HG03442 (cell line): ENCODE results near the gene TXNDC15.

ENCODE experiments used
- ATAC-seq: cut with Tn5 transposase; IDR thresholded peaks from one replicate; pipeline ENCODE4 v1.9.1; 2021; ENCODE audit warnings: mild to moderate bottlenecking, moderate library complexity; ENCODE audit not compliant: unreplicated experiment

The TXNDC15 gene

DNA sequence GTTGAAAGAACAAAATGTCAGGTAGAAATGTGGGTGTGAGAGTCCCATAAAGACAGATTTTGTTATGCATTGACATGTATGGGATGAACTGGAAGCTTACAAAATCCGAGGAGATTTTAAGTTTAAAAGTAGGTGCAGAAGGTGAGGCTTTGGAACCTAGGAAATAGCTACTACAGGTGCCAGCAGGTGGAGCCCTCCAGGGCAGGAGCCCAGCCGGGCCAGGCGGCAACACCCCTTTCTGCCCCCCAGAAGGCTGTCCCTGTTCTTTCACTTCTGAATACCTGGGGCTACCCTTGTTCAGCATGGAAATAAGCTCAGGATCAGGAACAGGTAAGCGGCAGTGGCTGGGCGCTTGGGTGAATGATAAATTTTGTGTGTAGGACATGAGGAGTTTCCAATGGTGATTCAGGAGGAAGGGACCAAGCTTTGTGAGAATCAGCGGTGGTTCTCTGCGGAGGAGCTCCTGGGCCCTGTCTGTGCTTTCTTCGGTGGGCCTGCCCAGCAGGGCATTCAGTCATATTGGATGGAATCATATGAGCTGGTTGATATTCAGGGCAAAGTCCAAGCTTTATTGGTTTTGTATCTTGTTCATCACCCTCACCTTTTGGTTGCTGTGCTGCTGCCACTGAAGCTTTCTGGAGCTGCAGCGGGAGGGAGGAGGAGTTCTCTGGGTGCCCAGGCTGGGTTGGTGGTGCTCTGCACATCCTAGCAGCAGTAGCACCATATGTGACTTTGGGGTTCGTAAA is 43.1 kb downstream of the TXNDC15 start:
- ATAC-seq = no peak

GRCh38 chr5:134918861-134919260 is 44.7 kb downstream of the TXNDC15 start:
- no peak for ATAC-seq

GRCh38 chr5:134920848-134921575 is 46.8 kb downstream of the TXNDC15 start:
- ATAC-seq = no peak

- ATAC-seq = no peak
These were observed 58.3 kb downstream of the TXNDC15 start for GRCh38 chr5:134932508-134932907.

DNA sequence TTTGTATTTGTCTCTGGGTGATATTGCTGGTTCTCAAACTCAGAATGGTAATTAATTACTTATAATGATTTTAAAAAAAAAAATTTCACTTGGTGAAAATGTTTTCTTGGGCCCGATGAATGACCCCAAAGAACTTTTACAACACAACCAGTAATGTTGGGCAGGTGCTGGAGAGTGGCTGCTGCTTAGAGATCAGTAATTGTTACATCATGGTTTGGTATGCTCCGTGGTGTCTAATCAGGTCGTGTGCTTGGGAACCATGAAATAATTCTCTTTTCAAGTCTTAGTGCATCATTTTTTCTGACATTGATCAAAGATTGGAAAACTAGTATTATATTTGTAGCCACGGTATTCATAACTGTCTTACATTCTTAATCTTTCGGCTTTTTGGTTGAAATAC is 60.0 kb downstream of the TXNDC15 start:
- ATAC-seq = no peak

GRCh38 chr5:134935711-134936602 is 61.8 kb downstream of the TXNDC15 start:
- no peak for ATAC-seq

DNA sequence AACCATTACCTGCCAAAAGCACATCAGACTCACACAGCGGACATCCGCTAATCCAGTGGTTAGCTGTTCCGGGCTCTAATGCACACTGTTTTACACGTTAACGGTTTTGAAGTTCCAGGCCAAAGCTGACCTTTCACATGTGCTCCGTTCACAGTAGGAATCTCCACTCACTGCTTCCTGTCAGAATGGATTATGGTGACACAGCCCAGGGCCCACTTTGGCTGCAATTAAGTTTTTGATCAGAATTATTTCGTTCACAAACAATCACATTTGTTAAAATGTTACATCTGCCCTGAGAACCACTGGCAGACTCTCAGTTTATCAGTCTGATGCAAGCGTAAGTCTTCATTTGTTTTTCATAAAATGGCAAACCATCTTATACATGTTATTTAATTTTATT is 63.4 kb downstream of the TXNDC15 start:
- ATAC-seq = no peak

- no peak for ATAC-seq
These were observed 63.9 kb downstream of the TXNDC15 start for GRCh38 chr5:134938030-134938429.

DNA sequence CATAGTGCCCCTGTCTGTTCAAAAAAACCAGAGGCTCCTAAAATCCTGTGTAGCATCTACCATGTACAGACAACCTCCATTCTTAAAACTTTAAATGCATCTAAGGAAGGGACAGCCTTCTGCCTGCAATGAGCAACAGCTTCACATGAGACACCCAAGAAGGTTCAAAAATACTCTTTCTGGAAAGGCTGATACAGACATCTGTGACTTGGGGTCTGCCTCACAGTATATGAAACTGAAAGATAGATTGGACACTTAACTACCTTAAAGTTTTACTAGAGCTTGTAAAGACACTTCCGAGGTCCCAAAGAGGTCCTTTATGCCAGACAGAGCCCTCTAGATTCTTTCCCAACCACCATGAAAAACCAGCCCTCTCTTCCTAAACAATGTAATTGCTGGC is 65.3 kb downstream of the TXNDC15 start:
- ATAC-seq = no peak

GRCh38 chr5:134943547-134943946 is 69.4 kb downstream of the TXNDC15 start:
- no peak for ATAC-seq

DNA sequence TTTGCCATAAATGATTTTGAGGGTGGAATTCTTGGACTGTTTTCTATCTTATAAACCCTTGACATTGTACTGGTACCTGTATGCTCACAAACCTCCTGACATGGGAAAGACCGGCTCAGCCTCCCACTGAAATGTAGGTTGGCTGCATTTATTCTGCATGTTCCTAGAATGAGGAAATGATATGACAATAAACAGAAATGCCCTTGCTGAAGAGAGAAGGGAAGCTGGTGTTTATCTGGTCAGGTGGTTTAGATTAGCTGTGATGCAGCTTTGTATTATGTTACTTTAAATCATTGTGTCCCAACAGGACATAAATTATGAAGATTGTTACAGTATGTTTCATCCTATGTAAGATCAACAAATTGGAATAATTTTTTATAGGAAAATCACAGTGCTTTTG is 70.5 kb downstream of the TXNDC15 start:
- ATAC-seq = no peak

- ATAC-seq = no peak
These were observed 70.9 kb downstream of the TXNDC15 start for GRCh38 chr5:134945041-134945440.

GRCh38 chr5:134948911-134949310 is 74.7 kb downstream of the TXNDC15 start:
- no peak for ATAC-seq

DNA sequence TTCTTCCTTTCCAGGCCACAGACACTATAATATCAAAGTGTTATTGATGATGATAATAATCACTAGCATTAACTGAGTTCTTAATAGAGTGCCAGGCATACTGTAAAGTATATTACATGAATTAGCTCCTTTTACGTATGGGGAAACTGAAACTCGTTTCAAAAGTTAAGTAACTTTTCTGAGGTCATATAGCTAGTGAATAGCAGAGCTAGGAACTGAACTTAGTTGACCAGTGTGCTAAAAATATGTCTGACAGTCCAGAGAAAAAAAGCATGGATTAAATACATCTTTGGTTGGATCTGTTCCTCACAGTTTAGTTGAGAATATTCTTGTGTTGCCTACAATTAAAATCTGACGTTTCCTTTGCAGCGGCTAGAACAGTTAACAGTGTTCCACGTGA is 75.1 kb downstream of the TXNDC15 start:
- ATAC-seq = no peak
